Endodermal cell (in vitro differentiated cells): Measurements from ENCODE around the gene PRKAG2. TPM values are rescaled to one million over a fixed set of nuclear protein-coding genes. Genes with fewer than 3 reads are reported as not detected.

Experiments
- DNase-seq: peaks from one replicate; pipeline ENCODE4 v3.0.0-alpha.2; 2017
- H3K27ac ChIP-seq: 2 replicates; pipeline ENCODE4 v1.5.1; 2013; ENCODE audit warnings: mild to moderate bottlenecking, low read depth, low read length, moderate library complexity
- H3K27me3 ChIP-seq: 2 replicates; pipeline ENCODE4 v1.6.1; 2013; ENCODE audit warnings: mild to moderate bottlenecking, low read length, moderate library complexity; ENCODE audit not compliant: insufficient read depth, control insufficient read depth, poor library complexity, severe bottlenecking
- H3K36me3 ChIP-seq: 2 replicates; pipeline ENCODE4 v1.7.0; 2013; ENCODE audit warnings: mild to moderate bottlenecking, low read length, moderate library complexity; ENCODE audit not compliant: control insufficient read depth, insufficient read depth
- H3K4me1 ChIP-seq: one replicate; pipeline ENCODE4 v1.7.0; 2013; ENCODE audit warnings: low read length; ENCODE audit not compliant: control insufficient read depth, insufficient read depth
- H3K4me3 ChIP-seq: 2 replicates; pipeline ENCODE4 v1.5.1; 2013; ENCODE audit warnings: mild to moderate bottlenecking, low read length, moderate library complexity
- H3K9ac ChIP-seq: 2 replicates; pipeline ENCODE4 v1.6.1; 2013; ENCODE audit warnings: mild to moderate bottlenecking, low read length, moderate library complexity; ENCODE audit not compliant: poor library complexity, severe bottlenecking; ENCODE audit errors: extremely low read depth
- H3K9me3 ChIP-seq: 2 replicates; pipeline ENCODE4 v1.6.1; 2013; ENCODE audit warnings: mild to moderate bottlenecking, low read length, moderate library complexity; ENCODE audit not compliant: control insufficient read depth
- H3K27ac Mint-ChIP-seq: 2 replicates; pipeline ENCODE4 v1.8.0; 2020; ENCODE audit warnings: mixed read lengths
- H3K27me3 Mint-ChIP-seq: 2 replicates; pipeline ENCODE4 v1.8.0; 2021; ENCODE audit warnings: mild to moderate bottlenecking, mixed read lengths; ENCODE audit not compliant: insufficient read depth
- H3K36me3 Mint-ChIP-seq: 2 replicates; pipeline ENCODE4 v1.8.0; 2020; ENCODE audit warnings: low read depth, mixed read lengths
- H3K4me1 Mint-ChIP-seq: 2 replicates; pipeline ENCODE4 v1.8.0; 2020; ENCODE audit warnings: mixed read lengths
- H3K4me3 Mint-ChIP-seq: 2 replicates; pipeline ENCODE4 v1.8.0; 2020; ENCODE audit warnings: mild to moderate bottlenecking, moderate library complexity, mixed read lengths
- H3K9me3 Mint-ChIP-seq: 2 replicates; pipeline ENCODE4 v1.8.0; 2020; ENCODE audit warnings: mild to moderate bottlenecking, mixed read lengths
- WGBS, 2 experiments: methylation state at CpG; one replicate each; pipeline versions ENCODE4 v1.1.5 to v1.1.7; 2013; ENCODE audit warnings: missing lambda C conversion rate in 2 of 2, mixed read lengths in 1 of 2; ENCODE audit not compliant: insufficient coverage in 1 of 2, insufficient read length in 1 of 2; 5-methylcytosine and 5-hydroxymethylcytosine counted together
- total RNA-seq, 2 donors: library from RNA; stranded (reverse); fragmentation: NEBNext Ultra II Directional in 1 of 2; extraction: Animal tissue kit (Norgen Biotek cat#: 25700) in 1 of 2; gene quantifications; 2 replicates in 1 of 2; 3 replicates in 1 of 2; pipeline ENCODE4 v1.2.1, GENCODE V29; 2021
- TF ChIP-seq, protein P1 (sequence below): fragments of 200-600 bp; sonication (generic); conservative IDR thresholded peaks from 2 replicates; pipeline ENCODE4 v1.5.0; 2021; ENCODE audit warnings: antibody characterized with exemption, mild to moderate bottlenecking

PRKAG2 gene
- total RNA-seq, 2 donors from 2014 or later = 17.2 to 20.7 TPM

DNA sequence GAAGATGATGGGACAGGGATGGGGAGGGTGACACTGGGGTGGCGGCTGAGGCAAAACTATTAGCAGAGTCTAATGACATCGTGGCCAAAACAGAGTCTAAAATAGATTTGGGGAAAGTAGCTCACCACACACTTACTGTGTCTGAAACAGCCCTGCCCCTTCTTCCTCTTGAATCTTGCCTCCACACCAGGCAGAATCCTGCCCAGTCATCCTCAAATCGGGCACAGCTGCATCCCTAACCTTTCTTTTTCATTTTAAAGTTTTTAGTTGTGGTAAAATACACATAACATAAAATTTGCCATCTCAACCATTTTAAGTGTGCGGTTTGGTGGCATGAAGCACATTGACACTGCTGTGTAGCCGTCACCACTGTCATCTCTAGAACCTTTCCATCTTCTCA lies 90.0 kb downstream of the PRKAG2 start:
- no peaks in the 10 kb centered on the region for H3K27me3 ChIP-seq
- 89 to 98% methylated on average over 4 to 5 of the region's 5 CpGs for WGBS, 2 experiments
- no peak overlapping the region for H3K9ac ChIP-seq
- H3K27ac ChIP-seq = no peak overlapping the region
- no peak for DNase-seq
- TF ChIP-seq, protein P1, sequence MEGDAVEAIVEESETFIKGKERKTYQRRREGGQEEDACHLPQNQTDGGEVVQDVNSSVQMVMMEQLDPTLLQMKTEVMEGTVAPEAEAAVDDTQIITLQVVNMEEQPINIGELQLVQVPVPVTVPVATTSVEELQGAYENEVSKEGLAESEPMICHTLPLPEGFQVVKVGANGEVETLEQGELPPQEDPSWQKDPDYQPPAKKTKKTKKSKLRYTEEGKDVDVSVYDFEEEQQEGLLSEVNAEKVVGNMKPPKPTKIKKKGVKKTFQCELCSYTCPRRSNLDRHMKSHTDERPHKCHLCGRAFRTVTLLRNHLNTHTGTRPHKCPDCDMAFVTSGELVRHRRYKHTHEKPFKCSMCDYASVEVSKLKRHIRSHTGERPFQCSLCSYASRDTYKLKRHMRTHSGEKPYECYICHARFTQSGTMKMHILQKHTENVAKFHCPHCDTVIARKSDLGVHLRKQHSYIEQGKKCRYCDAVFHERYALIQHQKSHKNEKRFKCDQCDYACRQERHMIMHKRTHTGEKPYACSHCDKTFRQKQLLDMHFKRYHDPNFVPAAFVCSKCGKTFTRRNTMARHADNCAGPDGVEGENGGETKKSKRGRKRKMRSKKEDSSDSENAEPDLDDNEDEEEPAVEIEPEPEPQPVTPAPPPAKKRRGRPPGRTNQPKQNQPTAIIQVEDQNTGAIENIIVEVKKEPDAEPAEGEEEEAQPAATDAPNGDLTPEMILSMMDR = no peak
- no peak overlapping the region for H3K4me3 Mint-ChIP-seq
- no peaks in the 10 kb centered on the region for H3K9me3 ChIP-seq
- H3K36me3 ChIP-seq = no peaks in the 10 kb centered on the region
- no peak overlapping the region for H3K27ac Mint-ChIP-seq
- H3K9me3 Mint-ChIP-seq = peaks cover 13% of the 10 kb centered on the region
- peaks cover 5% of the 10 kb centered on the region for H3K27me3 Mint-ChIP-seq
- no peak overlapping the region for H3K4me3 ChIP-seq
- H3K4me1 Mint-ChIP-seq = peaks cover 8% of the 10 kb centered on the region
- no peaks in the 10 kb centered on the region for H3K36me3 Mint-ChIP-seq
- peaks cover 9% of the 10 kb centered on the region for H3K4me1 ChIP-seq

DNA sequence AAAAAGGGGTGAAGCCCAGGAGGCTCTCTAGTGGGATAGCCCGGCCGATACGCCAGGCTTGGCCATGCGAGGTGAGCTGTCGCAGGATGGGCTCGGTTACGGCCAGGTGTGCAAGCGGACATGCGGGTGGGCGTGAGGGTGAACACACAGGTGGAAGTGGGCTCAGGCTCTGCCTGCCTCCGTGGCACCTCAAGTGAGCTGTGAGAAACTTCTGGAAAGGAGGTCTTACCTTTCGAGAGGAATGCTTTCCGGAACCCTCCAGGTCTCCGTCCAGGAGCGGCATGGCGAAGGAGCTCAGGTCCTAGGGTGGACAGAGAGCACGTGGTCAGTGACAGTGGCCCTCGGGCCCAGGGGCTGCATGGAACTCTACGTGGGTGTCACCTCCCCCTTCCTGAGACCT lies 90.7 kb downstream of the PRKAG2 start:
- H3K9me3 Mint-ChIP-seq = peaks cover 13% of the 10 kb centered on the region
- H3K27ac ChIP-seq = no peak overlapping the region
- no peaks in the 10 kb centered on the region for H3K27me3 ChIP-seq
- H3K9me3 ChIP-seq = no peaks in the 10 kb centered on the region
- peaks cover 7% of the 10 kb centered on the region for H3K4me1 ChIP-seq
- no peak for DNase-seq
- 96 to 99% methylated on average over 9 to 19 of the region's 19 CpGs for WGBS, 2 experiments
- H3K9ac ChIP-seq = no peak overlapping the region
- peaks cover 11% of the 10 kb centered on the region for H3K27me3 Mint-ChIP-seq
- no peaks in the 10 kb centered on the region for H3K36me3 ChIP-seq
- no peak overlapping the region for H3K4me3 Mint-ChIP-seq
- TF ChIP-seq, protein P1 = no peak
- H3K36me3 Mint-ChIP-seq = no peaks in the 10 kb centered on the region
- no peak overlapping the region for H3K27ac Mint-ChIP-seq
- H3K4me3 ChIP-seq = no peak overlapping the region
- H3K4me1 Mint-ChIP-seq = peaks cover 8% of the 10 kb centered on the region

DNA sequence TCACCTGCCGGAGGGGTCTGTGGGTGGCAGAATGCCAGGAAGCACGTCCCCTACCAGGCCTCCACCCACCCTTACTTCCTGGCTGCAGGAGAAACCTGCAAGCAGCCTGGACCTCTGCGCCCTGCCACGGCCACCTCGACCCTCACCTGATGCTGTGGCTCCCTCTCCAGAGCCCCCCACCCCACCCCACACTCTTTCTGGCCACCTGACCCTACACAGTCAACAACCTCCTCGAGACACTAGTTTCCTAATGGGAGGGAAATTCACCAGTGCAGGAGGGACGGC lies 91.3 kb downstream of the PRKAG2 start:
- no peaks in the 10 kb centered on the region for H3K9me3 ChIP-seq
- no peaks in the 10 kb centered on the region for H3K27me3 ChIP-seq
- H3K4me1 ChIP-seq = peaks cover 3% of the 10 kb centered on the region
- Mint-ChIP-seq H3K9me3 (peaks cover 13% of the 10 kb centered on the region), H3K36me3 (no peaks in the 10 kb centered on the region), H3K27ac (no peak overlapping the region), H3K4me1 (peaks cover 8% of the 10 kb centered on the region), H3K4me3 (no peak overlapping the region), H3K27me3 (peaks cover 11% of the 10 kb centered on the region)
- H3K9ac ChIP-seq = no peak overlapping the region
- no peak overlapping the region for H3K4me3 ChIP-seq
- TF ChIP-seq, protein P1 = no peak
- no peaks in the 10 kb centered on the region for H3K36me3 ChIP-seq
- no peak for DNase-seq
- 95 to 100% methylated on average over 1 to 7 of the region's 7 CpGs for WGBS, 2 experiments
- no peak overlapping the region for H3K27ac ChIP-seq
